Activated CD4-positive, alpha-beta memory T cell treated with anti-CD3 and anti-CD28 coated beads, Interleukin-2, amount 10 ng/mL, durations not matched to agents 7 days and 5 days (primary cell): ENCODE data around the gene CD24. TPM values are rescaled to one million over a fixed set of nuclear protein-coding genes. Genes with fewer than 3 reads are reported as not detected.
A peak's percentile ranks its signal among the peaks of the same experiment; 100 is the strongest.
"Not testable (repeated sequence)": the region's sequence is repeated elsewhere in the genome, so short reads cannot be mapped to it uniquely, and the experiment has no call there.

Experiments used
- CTCF ChIA-PET: fragments of 350-600 bp; sonication (Branson Sonifier 250); formaldehyde crosslinking; loops from one replicate; lab custom pipeline; 2021; ENCODE audit warnings: antibody characterized with exemption, inconsistent platforms; lab: Charles Lee
- POLR2A ChIA-PET: fragments of 350-600 bp; sonication (Branson Sonifier 250); formaldehyde crosslinking; loops from one replicate; lab custom pipeline; 2021; ENCODE audit warnings: antibody characterized with exemption; lab: Charles Lee
- DNase-seq: peaks from one replicate; pipeline ENCODE4 v3.0.0-alpha.2; 2020
- H3K27ac Mint-ChIP-seq: one replicate; pipeline ENCODE4 v1.8.0; 2021; ENCODE audit warnings: mild to moderate bottlenecking, mixed read lengths
- H3K27me3 Mint-ChIP-seq: one replicate; pipeline ENCODE4 v1.8.0; 2021; ENCODE audit warnings: mixed read lengths
- H3K36me3 Mint-ChIP-seq: one replicate; pipeline ENCODE4 v1.8.0; 2021; ENCODE audit warnings: low read depth, mixed read lengths
- H3K4me1 Mint-ChIP-seq: one replicate; pipeline ENCODE4 v1.8.0; 2021; ENCODE audit warnings: mixed read lengths
- H3K4me3 Mint-ChIP-seq: one replicate; pipeline ENCODE4 v1.8.0; 2021; ENCODE audit warnings: mild to moderate bottlenecking, mixed read lengths
- H3K9me3 Mint-ChIP-seq: one replicate; pipeline ENCODE4 v1.8.0; 2021; ENCODE audit warnings: mixed read lengths
- total RNA-seq, 2 experiments: library from RNA; stranded (reverse); gene quantifications; one replicate each; pipeline ENCODE4 v1.2.3, GENCODE V29; 2021

Gene CD24, protein sequence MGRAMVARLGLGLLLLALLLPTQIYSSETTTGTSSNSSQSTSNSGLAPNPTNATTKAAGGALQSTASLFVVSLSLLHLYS
- under 1 TPM in 1 of 2 experiments, not detected in 1; 0.40 TPM for total RNA-seq

DNA sequence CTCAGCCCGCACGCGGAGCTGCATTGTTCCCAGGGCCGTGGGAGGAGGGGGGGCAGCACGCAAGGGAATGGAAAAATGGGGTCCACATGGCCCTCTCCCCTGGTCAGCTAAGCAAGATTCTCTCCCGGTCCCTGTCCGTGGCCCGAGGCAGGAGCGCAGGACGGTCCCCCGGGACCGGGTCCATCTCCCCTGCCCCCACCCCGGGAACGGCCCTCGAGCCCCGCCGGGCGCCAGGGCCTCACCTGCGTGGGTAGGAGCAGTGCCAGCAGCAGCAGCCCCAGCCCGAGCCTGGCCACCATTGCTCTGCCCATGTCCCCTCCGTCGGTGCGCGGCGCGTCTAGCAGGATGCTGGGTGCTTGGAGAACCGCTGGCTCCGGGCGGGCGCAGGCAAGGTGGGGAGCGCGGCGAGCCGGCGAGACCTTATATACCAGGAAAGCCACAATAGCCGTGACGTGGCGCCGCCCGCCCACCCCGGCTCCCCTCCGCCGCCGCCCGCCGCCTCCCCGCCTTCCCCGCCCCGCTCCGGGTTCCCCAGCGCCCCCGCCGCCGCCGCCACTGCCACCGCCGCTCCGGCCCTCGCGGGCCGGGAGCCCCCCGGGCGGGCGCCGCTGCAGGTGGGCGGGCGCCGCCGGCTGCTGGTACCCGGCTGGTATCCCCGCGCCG lies at the start of gene CD24:
CD24 (minus strand) TSS at position 394 of the 663 bp plus-strand sequence; CDS start at position 311, 83 bp downstream.
- ChIA-PET POLR2A (no interaction called here), CTCF (interaction anchor here (0.9 kb wide), 1 partner anchor 635 kb away, joined by 3 read pairs; no protein-coding TSS in a partner anchor)
- H3K27ac Mint-ChIP-seq: no peak within 1 kb of the TSS
- H3K4me3 Mint-ChIP-seq: peak within 1 kb of the TSS; percentile 27
- peaks cover 10% of the 10 kb centered on the region for H3K4me1 Mint-ChIP-seq
- peaks cover 65% of the 10 kb centered on the region for H3K27me3 Mint-ChIP-seq
- no peak for DNase-seq
- H3K9me3 Mint-ChIP-seq: no peaks in the 10 kb centered on the region
- H3K36me3 Mint-ChIP-seq: no peaks in the 10 kb centered on the region

- no peaks in the 10 kb centered on the region for H3K9me3 Mint-ChIP-seq
- DNase-seq: no peak
- H3K36me3 Mint-ChIP-seq: no peaks in the 10 kb centered on the region
- H3K4me1 Mint-ChIP-seq: peaks cover 7% of the 10 kb centered on the region
- no peak overlapping the region for H3K4me3 Mint-ChIP-seq
- H3K27ac Mint-ChIP-seq: no peak overlapping the region
- ChIA-PET POLR2A (interaction anchor here (0.7 kb wide), 1 partner anchor 92 kb away, joined by 3 read pairs; no protein-coding TSS in a partner anchor), CTCF (interaction anchor here (1.2 kb wide), 1 partner anchor 24 kb away, joined by 3 read pairs; no protein-coding TSS in a partner anchor)
- no peaks in the 10 kb centered on the region for H3K27me3 Mint-ChIP-seq
Observed at GRCh38 chr6:107021446-107022185, 47.1 kb upstream of the CD24 start.

- ChIA-PET POLR2A (no interaction called here), CTCF (no interaction called here)
- Mint-ChIP-seq H3K27me3 (no peaks in the 10 kb centered on the region), H3K4me1 (peaks cover 7% of the 10 kb centered on the region), H3K27ac (no peak overlapping the region), H3K36me3 (no peaks in the 10 kb centered on the region), H3K9me3 (no peaks in the 10 kb centered on the region), H3K4me3 (no peak overlapping the region)
- no peak for DNase-seq
Observed at GRCh38 chr6:107020239-107020638, 45.7 kb upstream of the CD24 start.

GRCh38 chr6:107019628-107020027 lies 45.1 kb upstream of the CD24 start:
- H3K27ac Mint-ChIP-seq, POLR2A ChIA-PET, H3K4me1 Mint-ChIP-seq, CTCF ChIA-PET, H3K9me3 Mint-ChIP-seq, H3K4me3 Mint-ChIP-seq, H3K36me3 Mint-ChIP-seq, DNase-seq, H3K27me3 Mint-ChIP-seq: not testable (repeated sequence)

GRCh38 chr6:107019047-107019446 lies 44.5 kb upstream of the CD24 start:
- no peak overlapping the region for H3K4me3 Mint-ChIP-seq
- H3K4me1 Mint-ChIP-seq: peaks cover 7% of the 10 kb centered on the region
- H3K36me3 Mint-ChIP-seq: no peaks in the 10 kb centered on the region
- H3K27ac Mint-ChIP-seq: no peak overlapping the region
- ChIA-PET POLR2A (no interaction called here), CTCF (interaction anchor here (0.6 kb wide), 1 partner anchor 755 kb away, joined by 3 read pairs; no protein-coding TSS in a partner anchor)
- DNase-seq: no peak
- H3K27me3 Mint-ChIP-seq: no peaks in the 10 kb centered on the region
- no peaks in the 10 kb centered on the region for H3K9me3 Mint-ChIP-seq

- no peak for DNase-seq
- Mint-ChIP-seq H3K27ac (no peak overlapping the region), H3K36me3 (no peaks in the 10 kb centered on the region), H3K4me1 (no peaks in the 10 kb centered on the region), H3K4me3 (no peak overlapping the region), H3K27me3 (peaks cover 3% of the 10 kb centered on the region), H3K9me3 (no peaks in the 10 kb centered on the region)
- ChIA-PET POLR2A (no interaction called here), CTCF (no interaction called here)
Observed at GRCh38 chr6:107009499-107009898, 35.0 kb upstream of the CD24 start.

DNA sequence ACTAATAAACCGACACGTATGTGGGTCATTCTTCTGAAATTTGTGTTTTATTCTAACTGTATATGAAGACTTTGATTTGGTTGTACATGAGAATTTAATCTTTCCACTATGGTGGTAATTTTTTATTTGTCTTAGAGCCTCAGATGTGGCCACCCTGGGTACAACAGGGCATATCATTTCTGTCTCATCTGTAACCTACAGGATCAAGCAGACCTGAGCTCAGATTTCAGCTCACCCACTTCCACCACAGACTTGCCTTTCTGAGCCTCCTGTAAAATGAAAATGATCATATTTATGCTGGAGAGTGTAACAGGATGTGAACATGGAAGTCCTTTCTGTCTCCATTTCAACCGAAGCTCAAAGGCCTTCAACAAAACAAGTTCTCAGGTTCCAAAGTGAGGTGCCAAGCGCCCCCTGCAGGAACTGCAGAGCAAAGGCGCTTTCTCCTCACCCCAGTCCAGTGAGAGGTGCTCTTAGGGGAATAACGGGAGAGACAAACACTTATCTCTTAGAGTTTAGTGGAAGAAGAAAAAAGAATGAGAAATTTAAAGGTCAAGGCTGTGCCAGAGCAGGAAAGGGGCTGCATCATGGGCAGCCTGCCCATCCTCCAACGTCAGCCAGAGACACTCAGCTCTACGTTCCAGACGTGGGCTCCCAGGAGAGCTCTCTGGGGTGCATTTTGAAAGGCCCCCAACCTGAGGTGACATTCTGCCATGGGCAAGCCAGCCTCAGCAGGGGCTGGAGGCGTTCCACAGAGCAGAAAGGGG lies 23.0 kb upstream of the CD24 start:
- Mint-ChIP-seq H3K4me1 (peaks cover 4% of the 10 kb centered on the region), H3K9me3 (no peaks in the 10 kb centered on the region), H3K27ac (no peak overlapping the region), H3K27me3 (no peaks in the 10 kb centered on the region), H3K36me3 (no peaks in the 10 kb centered on the region), H3K4me3 (no peak overlapping the region)
- ChIA-PET POLR2A (interaction anchor here (1.2 to 1.5 kb wide), 2 partner anchors 21 to 116 kb away, joined by 3 read pairs; no protein-coding TSS in a partner anchor), CTCF (interaction anchor here (0.6 to 2.2 kb wide), 38 partner anchors 9 to 663 kb away, joined by 3 to 11 read pairs (median 3); no protein-coding TSS in a partner anchor)
- DNase-seq: peak; percentile 63

GRCh38 chr6:106995640-106996039 lies 21.1 kb upstream of the CD24 start:
- Mint-ChIP-seq H3K27me3 (peaks cover 3% of the 10 kb centered on the region), H3K4me3 (no peak overlapping the region), H3K4me1 (peaks cover 4% of the 10 kb centered on the region), H3K27ac (no peak overlapping the region), H3K36me3 (no peaks in the 10 kb centered on the region), H3K9me3 (no peaks in the 10 kb centered on the region)
- ChIA-PET POLR2A (no interaction called here), CTCF (interaction anchor here (1.1 to 1.2 kb wide), 2 partner anchors 16 to 183 kb away, joined by 3 read pairs; no protein-coding TSS in a partner anchor)
- no peak for DNase-seq

DNA sequence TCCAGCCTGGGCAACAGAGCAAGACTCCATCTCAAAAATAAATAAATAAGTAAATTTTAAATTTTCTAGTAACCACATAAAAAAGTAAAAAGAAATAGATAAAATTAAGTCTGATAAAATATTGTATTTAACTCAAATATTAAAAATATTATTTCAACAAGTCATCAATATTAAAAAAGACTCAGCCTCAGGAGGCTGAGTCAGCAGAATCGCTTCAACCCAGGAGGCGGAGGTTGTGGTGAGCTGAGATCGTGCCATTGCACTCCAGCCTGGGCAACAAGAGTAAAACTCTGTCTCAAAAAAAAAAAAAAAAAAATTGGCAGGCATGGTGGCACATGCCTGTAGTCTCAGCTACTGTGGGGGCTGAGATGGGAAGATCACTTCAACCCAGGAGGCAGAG lies 15.2 kb upstream of the CD24 start:
- CTCF ChIA-PET: interaction anchor here (1.1 to 1.7 kb wide), 3 partner anchors 8 to 13 kb away, joined by 3 to 12 read pairs (median 7); no protein-coding TSS in a partner anchor

GRCh38 chr6:106988664-106989063 lies 14.1 kb upstream of the CD24 start:
- no peaks in the 10 kb centered on the region for H3K9me3 Mint-ChIP-seq
- H3K4me1 Mint-ChIP-seq: no peaks in the 10 kb centered on the region
- ChIA-PET CTCF (interaction anchor here (1.7 kb wide), 2 partner anchors 9 kb away, joined by 7 to 12 read pairs; no protein-coding TSS in a partner anchor), POLR2A (no interaction called here)
- H3K36me3 Mint-ChIP-seq: no peaks in the 10 kb centered on the region
- no peak overlapping the region for H3K27ac Mint-ChIP-seq
- H3K27me3 Mint-ChIP-seq: peaks cover 15% of the 10 kb centered on the region
- DNase-seq: no peak
- no peak overlapping the region for H3K4me3 Mint-ChIP-seq

More for the DNA sequence above, 15.2 kb upstream of the CD24 start:
- POLR2A ChIA-PET, H3K9me3 Mint-ChIP-seq, H3K4me3 Mint-ChIP-seq, H3K36me3 Mint-ChIP-seq, H3K27ac Mint-ChIP-seq, H3K4me1 Mint-ChIP-seq, DNase-seq: not testable (repeated sequence)
- peaks cover 11% of the 10 kb centered on the region for H3K27me3 Mint-ChIP-seq

DNA sequence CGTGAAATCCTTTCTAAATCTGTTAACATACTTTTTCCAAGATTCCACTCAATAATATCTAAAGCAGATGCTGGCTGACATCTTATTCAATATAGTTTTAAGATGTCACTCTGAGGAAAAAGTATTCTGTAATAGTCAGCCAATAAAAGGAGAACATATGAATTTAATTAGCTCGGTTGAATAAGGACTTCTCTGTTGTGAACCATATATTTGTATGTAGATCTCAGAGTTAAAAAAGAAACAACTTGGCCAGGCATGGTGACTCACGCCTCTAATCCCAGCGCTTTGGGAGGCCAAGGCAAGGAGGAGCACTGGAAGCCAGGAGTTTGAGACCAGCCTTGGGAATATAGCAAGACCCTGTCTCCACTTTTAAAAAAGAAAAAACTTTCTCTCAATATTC lies 7.4 kb upstream of the CD24 start:
- no peak for DNase-seq
- Mint-ChIP-seq H3K27ac (no peak overlapping the region), H3K36me3 (no peaks in the 10 kb centered on the region), H3K9me3 (no peaks in the 10 kb centered on the region), H3K4me1 (peaks cover 3% of the 10 kb centered on the region), H3K27me3 (peaks cover 30% of the 10 kb centered on the region), H3K4me3 (no peak overlapping the region)
- POLR2A ChIA-PET: no interaction called here
- CTCF ChIA-PET: no interaction called here

- Mint-ChIP-seq H3K36me3 (no peaks in the 10 kb centered on the region), H3K27ac (no peak overlapping the region), H3K9me3 (no peaks in the 10 kb centered on the region), H3K4me3 (no peak overlapping the region), H3K27me3 (peaks cover 40% of the 10 kb centered on the region), H3K4me1 (peaks cover 4% of the 10 kb centered on the region)
- DNase-seq: no peak
- CTCF ChIA-PET: interaction anchor here (0.7 to 3.1 kb wide), 2 partner anchors 536 to 637 kb away, joined by 3 to 42 read pairs; no protein-coding TSS in a partner anchor
- POLR2A ChIA-PET: no interaction called here
Observed at GRCh38 chr6:106980926-106981325, 6.4 kb upstream of the CD24 start.
